D341Med (cell line): ENCODE data around the gene FNDC3A.
"Not testable (repeated sequence)": the region's sequence is repeated elsewhere in the genome, so short reads cannot be mapped to it uniquely, and the experiment has no call there.

ENCODE experiments used
- DNase-seq: peaks from one replicate; pipeline ENCODE4 v3.0.0; 2012; ENCODE audit warnings: low spot score

FNDC3A gene

GRCh38 chr13:49098198-49098597 is 122.5 kb downstream of the FNDC3A start:
- no peak for DNase-seq

- DNase-seq: no peak
These were observed 123.2 kb downstream of the FNDC3A start for GRCh38 chr13:49098771-49099512.

GRCh38 chr13:49099513-49099877 is 123.8 kb downstream of the FNDC3A start:
- DNase-seq: no peak

- no peak for DNase-seq
These were observed 125.2 kb downstream of the FNDC3A start for GRCh38 chr13:49100637-49101570.

GRCh38 chr13:49108196-49108595 is 132.5 kb downstream of the FNDC3A start:
- DNase-seq: no peak

- DNase-seq: peak; percentile 79
These were observed 134.6 kb downstream of the FNDC3A start for GRCh38 chr13:49110122-49110912.

GRCh38 chr13:49110913-49111170 is 135.1 kb downstream of the FNDC3A start:
- DNase-seq: no peak

- DNase-seq: no peak
These were observed 137.2 kb downstream of the FNDC3A start for GRCh38 chr13:49112782-49113525.

- no peak for DNase-seq
These were observed 138.0 kb downstream of the FNDC3A start for GRCh38 chr13:49113526-49114286.

- DNase-seq: no peak
These were observed 141.2 kb downstream of the FNDC3A start for GRCh38 chr13:49116873-49117272.

GRCh38 chr13:49118455-49118854 is 142.7 kb downstream of the FNDC3A start:
- DNase-seq: not testable (repeated sequence)

- DNase-seq: no peak
These were observed 149.1 kb downstream of the FNDC3A start for GRCh38 chr13:49124693-49125304.

GRCh38 chr13:49125964-49126524 is 150.3 kb downstream of the FNDC3A start:
- DNase-seq: no peak

- DNase-seq: no peak
These were observed 156.8 kb downstream of the FNDC3A start for GRCh38 chr13:49132479-49133002.

- DNase-seq: no peak
These were observed 158.6 kb downstream of the FNDC3A start for GRCh38 chr13:49134305-49134704.

GRCh38 chr13:49137138-49137643 is 161.5 kb downstream of the FNDC3A start:
- not testable (repeated sequence) for DNase-seq

GRCh38 chr13:49140910-49141611 is 165.3 kb downstream of the FNDC3A start:
- no peak for DNase-seq

- DNase-seq: no peak
These were observed 171.2 kb downstream of the FNDC3A start for GRCh38 chr13:49146950-49147355.

GRCh38 chr13:49148405-49148804 is 172.7 kb downstream of the FNDC3A start:
- no peak for DNase-seq
